BJ (cell line): Measurements from ENCODE around the gene MED4. TPM values are rescaled to one million over a fixed set of nuclear protein-coding genes. Genes with fewer than 3 reads are reported as not detected.
"Not testable (repeated sequence)": the region's sequence is repeated elsewhere in the genome, so short reads cannot be mapped to it uniquely, and the experiment has no call there.

Experiments
- CTCF ChIA-PET: fragments of 350-600 bp; formaldehyde crosslinking; extraction: SDS; loops from one replicate; lab custom pipeline; 2021; ENCODE audit warnings: antibody characterized with exemption, inconsistent platforms; lab: Yijun Ruan, JAX
- POLR2A ChIA-PET: fragments of 300-600 bp; sonication (Branson Sonifier 250); formaldehyde crosslinking; extraction: SDS; loops from one replicate; lab custom pipeline; 2021; ENCODE audit warnings: antibody characterized with exemption; lab: Charles Lee
- DNase-seq: peaks from one replicate; pipeline ENCODE4 v3.0.0-alpha.2; 2011; ENCODE audit warnings: low read depth
- H3K27me3 ChIP-seq: 2 replicates; pipeline ENCODE4 v1.6.0; 2011; ENCODE audit warnings: low read length; ENCODE audit not compliant: control insufficient read depth, insufficient read depth
- H3K36me3 ChIP-seq: 2 replicates; pipeline ENCODE4 v1.5.1; 2011; ENCODE audit warnings: low read length; ENCODE audit not compliant: control insufficient read depth, insufficient read depth
- H3K4me3 ChIP-seq: 2 replicates; pipeline ENCODE4 v1.5.1; 2011; ENCODE audit warnings: low read depth, mild to moderate bottlenecking, control low read depth, low read length
- CTCF ChIP-seq: IDR thresholded peaks from 2 replicates; pipeline ENCODE4 v1.5.1; 2011; ENCODE audit warnings: low read depth, mild to moderate bottlenecking, control low read depth, inconsistent platforms, low read length, moderate library complexity; ENCODE audit not compliant: insufficient read depth
- polyA plus RNA-seq: library from polyadenylated mRNA; depleted of rRNA; stranded (reverse); fragments of >200 nt; gene quantifications from 2 replicates; pipeline ENCODE4 v1.2.3, GENCODE V29; 2011

Gene MED4
- polyA plus RNA-seq, 1 experiment, result 30.1 TPM

DNA sequence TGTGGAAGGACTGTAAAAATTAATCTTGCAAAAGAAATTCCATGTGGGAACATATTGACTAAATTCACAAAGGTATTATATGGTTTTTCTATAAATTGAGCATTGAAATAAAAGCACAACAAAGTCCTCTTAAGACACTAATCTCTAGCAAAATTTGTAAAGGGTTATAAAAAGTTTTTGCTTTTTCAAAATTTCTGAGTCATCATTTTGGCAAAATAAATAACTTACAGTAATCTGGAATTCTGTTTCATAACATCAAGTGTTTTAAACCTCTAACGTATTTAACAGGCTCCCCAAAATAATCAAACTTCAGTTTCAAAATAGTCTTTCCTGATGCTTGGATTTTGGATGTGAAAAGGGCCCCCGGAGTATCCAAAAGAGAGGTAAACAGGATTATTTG, 26.0 kb downstream of the MED4 start:
- ChIA-PET CTCF (no interaction called here), POLR2A (no interaction called here)
- Histone ChIP-seq H3K36me3 (peaks cover 10% of the 10 kb centered on the region), H3K4me3 (no peak overlapping the region), H3K27me3 (no peaks in the 10 kb centered on the region)
- no peak for DNase-seq
- no peak for TF ChIP-seq CTCF

GRCh38 chr13:48068036-48068435, 26.9 kb downstream of the MED4 start:
- CTCF ChIA-PET, result no interaction called here
- no peak for DNase-seq
- POLR2A ChIA-PET, result no interaction called here
- peaks cover 5% of the 10 kb centered on the region for H3K36me3 ChIP-seq
- no peak for TF ChIP-seq CTCF
- no peaks in the 10 kb centered on the region for H3K27me3 ChIP-seq
- H3K4me3 ChIP-seq, result no peak overlapping the region

DNA sequence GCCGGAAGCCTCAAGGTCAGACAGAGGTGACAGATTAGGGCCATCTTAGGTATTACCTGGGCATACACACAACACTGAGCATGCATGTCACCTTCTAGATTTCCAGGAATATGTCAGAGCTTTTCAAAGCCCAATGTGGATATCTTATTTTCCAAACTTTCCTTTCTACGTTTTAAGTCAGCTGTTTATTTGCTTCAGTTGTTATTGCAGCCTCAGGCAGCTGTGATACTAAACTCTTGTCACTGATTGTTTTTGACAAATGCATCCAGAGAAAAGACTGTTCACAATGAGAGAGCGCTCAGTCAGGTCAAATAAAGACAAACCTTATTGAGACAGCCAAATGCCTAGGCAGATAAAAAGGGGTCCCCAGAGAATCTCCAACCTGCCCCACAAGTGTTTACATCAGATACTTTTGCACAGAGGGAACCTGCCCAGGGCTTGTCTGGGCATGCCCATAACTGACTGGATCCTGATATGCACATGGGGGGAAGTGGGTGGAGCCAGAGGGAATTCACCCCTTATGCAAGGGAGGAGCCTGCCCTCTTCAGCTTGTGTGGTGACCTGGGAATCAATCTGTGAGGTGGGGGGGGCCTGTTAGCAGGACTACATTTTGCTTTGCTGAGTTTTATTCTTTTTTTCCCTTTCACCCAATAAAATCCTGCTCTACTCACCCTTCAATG, 28.5 kb downstream of the MED4 start:
- TF ChIP-seq CTCF, result no peak
- no peaks in the 10 kb centered on the region for H3K27me3 ChIP-seq
- H3K4me3 ChIP-seq, result no peak overlapping the region
- CTCF ChIA-PET, result interaction anchor here (0.6 to 1.4 kb wide), 2 partner anchors 11 to 29 kb away, joined by 3 to 4 read pairs; partner anchors contain the start of gene MED4
- POLR2A ChIA-PET, result no interaction called here
- DNase-seq, result no peak
- H3K36me3 ChIP-seq, result peaks cover 3% of the 10 kb centered on the region

DNA sequence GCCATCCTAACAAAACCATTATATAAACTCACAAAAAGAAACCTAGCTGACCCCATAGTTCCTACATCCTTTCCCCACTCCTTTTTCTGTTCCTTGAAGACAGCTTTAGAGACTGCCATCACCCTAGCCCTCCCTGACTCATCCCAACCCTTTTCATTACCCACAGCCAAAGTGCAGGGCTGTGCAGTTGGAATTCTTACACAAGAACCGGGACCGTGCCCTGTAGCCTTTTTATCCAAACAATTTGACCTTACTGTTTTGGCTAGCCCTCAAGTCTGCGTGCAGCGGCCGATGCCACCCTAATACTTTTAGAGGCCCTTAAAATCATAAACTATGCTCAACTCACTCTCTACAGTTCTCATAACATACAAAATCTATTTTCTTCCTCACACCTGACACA, 35.0 kb downstream of the MED4 start:
- H3K4me3 ChIP-seq, H3K27me3 ChIP-seq, DNase-seq, POLR2A ChIA-PET, H3K36me3 ChIP-seq, CTCF ChIA-PET: not testable (repeated sequence)

GRCh38 chr13:48058536-48058935, 36.4 kb downstream of the MED4 start:
- H3K27me3 ChIP-seq, DNase-seq, H3K36me3 ChIP-seq, POLR2A ChIA-PET, H3K4me3 ChIP-seq: not testable (repeated sequence)
- CTCF ChIA-PET, result interaction anchor here (1.3 kb wide), 1 partner anchor 21 kb away, joined by 5 read pairs; the partner anchor contains the start of gene NUDT15

GRCh38 chr13:48055712-48056111, 39.2 kb downstream of the MED4 start:
- no peaks in the 10 kb centered on the region for H3K27me3 ChIP-seq
- ChIA-PET POLR2A (no interaction called here), CTCF (no interaction called here)
- H3K4me3 ChIP-seq, result no peak overlapping the region
- no peak for TF ChIP-seq CTCF
- H3K36me3 ChIP-seq, result no peaks in the 10 kb centered on the region; the same call in 1 of the 2 replicates
- no peak for DNase-seq
